HCT116 (cell line): ENCODE measurements around the gene VCPKMT. TPM values are rescaled to one million over a fixed set of nuclear protein-coding genes. Genes with fewer than 3 reads are reported as not detected.

Experiments
- ATAC-seq: fragments of 200-7000 bp; cut with Tn5 transposase; 2 replicates; pipeline ENCODE4 v1.9.1; 2020; ENCODE audit warnings: mild to moderate bottlenecking, moderate library complexity
- BruUV-seq: library from RNA; stranded (reverse); fragments of 400-500 nt; replicated peaks from 2 replicates; lab custom pipeline; 2021; lab: Mats Ljungman, UMichigan
- CTCF ChIA-PET: fragments of 300-600 bp; sonication (Branson Sonifier 250); formaldehyde crosslinking; loops from one replicate; lab custom pipeline; 2021; ENCODE audit warnings: antibody characterized with exemption; lab: Charles Lee
- POLR2A ChIA-PET: fragments of 300-600, 350-600 bp; sonication (Branson Sonifier 250); formaldehyde crosslinking; loops from one replicate; lab custom pipeline; 2021; ENCODE audit warnings: antibody characterized with exemption; lab: Charles Lee
- RAD21 ChIA-PET, 2 experiments: fragments of 300-600 bp; sonication (Branson Sonifier 250); formaldehyde crosslinking; loops; one replicate each; lab custom pipeline; 2023; ENCODE audit warnings: low total read pairs in 2 of 2; ENCODE audit not compliant: uncharacterized antibody in 2 of 2, unreplicated experiment in 2 of 2, low non-redundant PET in 1 of 2; lab: Charles Lee
- DNase-seq: peaks from one replicate; pipeline ENCODE4 v3.0.0-alpha.2; 2010; ENCODE audit warnings: low read depth, low spot score
- H2AFZ ChIP-seq: fragments of 200-600 bp; shearing (Covaris generic), sonication (generic); 2 replicates; pipeline ENCODE4 v1.6.1; 2017; ENCODE audit warnings: low read depth, mixed run types, mixed read lengths, antibody characterized with exemption, low read length; ENCODE audit not compliant: poor library complexity, severe bottlenecking
- H3K27ac ChIP-seq: 2 replicates; pipeline ENCODE4 v1.5.1; 2012; ENCODE audit warnings: low read depth, low read length
- H3K27me3 ChIP-seq: fragments of 200-600 bp; sonication (generic); 2 replicates; pipeline ENCODE4 v1.6.1; 2016; ENCODE audit warnings: mixed run types, low read length, mixed read lengths; ENCODE audit not compliant: insufficient read depth
- H3K36me3 ChIP-seq, 2 experiments: fragments of 200-500 bp in 1 of 2; fragments of 200-600 bp in 1 of 2; sonication (Bioruptor generic) in 1 of 2; sonication (generic) in 1 of 2; 2 replicates each; pipeline versions ENCODE4 v1.5.1 to v1.6.1; 2014 to 2016; ENCODE audit warnings: low read length in 2 of 2, inconsistent platforms in 1 of 2, mixed read lengths in 1 of 2, mixed run types in 1 of 2; ENCODE audit not compliant: insufficient read depth in 2 of 2, control insufficient read depth in 1 of 2
- H3K4me1 ChIP-seq, 2 experiments: fragments of 200-600 bp in 1 of 2; sonication (generic) in 1 of 2; 2 replicates each; pipeline versions ENCODE4 v1.5.1 to v1.6.1; 2012 to 2017; ENCODE audit warnings: low read length in 2 of 2, inconsistent platforms in 1 of 2, mild to moderate bottlenecking in 1 of 2, mixed read lengths in 1 of 2, mixed run types in 1 of 2, moderate library complexity in 1 of 2; ENCODE audit not compliant: insufficient read depth in 2 of 2, control insufficient read depth in 1 of 2
- H3K4me2 ChIP-seq: fragments of 200-600 bp; sonication (generic); 2 replicates; pipeline ENCODE4 v1.6.1; 2017; ENCODE audit warnings: mixed run types, low read length, mixed read lengths
- H3K4me3 ChIP-seq, 2 experiments: fragments of 200-600 bp in 1 of 2; sonication (generic) in 1 of 2; replicated peaks in 1 of 2; 2 replicates each; pipeline ENCODE4 v1.5.1; 2011 to 2016; ENCODE audit warnings: low read length in 2 of 2, control low read depth in 1 of 2, low read depth in 1 of 2, mild to moderate bottlenecking in 1 of 2, mixed read lengths in 1 of 2, mixed run types in 1 of 2
- H3K79me2 ChIP-seq: fragments of 200-600 bp; sonication (generic); 2 replicates; pipeline ENCODE4 v1.6.1; 2017; ENCODE audit warnings: mild to moderate bottlenecking, mixed run types, low read length, moderate library complexity, mixed read lengths; ENCODE audit not compliant: insufficient read depth
- H3K9ac ChIP-seq: fragments of 200-600 bp; sonication (generic); 2 replicates; pipeline ENCODE4 v1.6.1; 2016; ENCODE audit warnings: low read length, mixed read lengths
- H3K9me2 ChIP-seq: fragments of 200-600 bp; sonication (generic), shearing (Covaris generic); 2 replicates; pipeline ENCODE4 v1.6.1; 2017; ENCODE audit warnings: mixed run types, mild to moderate bottlenecking, moderate library complexity; ENCODE audit not compliant: insufficient read depth
- H3K9me3 ChIP-seq, 2 experiments: fragments of 200-500 bp in 1 of 2; fragments of 200-600 bp in 1 of 2; sonication (Bioruptor generic) in 1 of 2; sonication (generic) in 1 of 2; 2 replicates each; pipeline ENCODE4 v1.6.1; 2014 to 2017; ENCODE audit warnings: low read length in 2 of 2, mixed read lengths in 2 of 2, inconsistent platforms in 1 of 2, low read depth in 1 of 2, mild to moderate bottlenecking in 1 of 2, mixed run types in 1 of 2, moderate library complexity in 1 of 2; ENCODE audit not compliant: control insufficient read depth in 1 of 2, insufficient read depth in 1 of 2
- H4K20me1 ChIP-seq: fragments of 200-600 bp; sonication (generic), shearing (Covaris generic); 2 replicates; pipeline ENCODE4 v1.6.1; 2017; ENCODE audit warnings: mixed run types, mild to moderate bottlenecking, moderate library complexity; ENCODE audit not compliant: insufficient read depth
- CBX3 ChIP-seq: IDR thresholded peaks from 2 replicates; pipeline ENCODE4 v1.6.1; 2012; ENCODE audit warnings: low read depth
- CEBPB ChIP-seq: IDR thresholded peaks from 2 replicates; pipeline ENCODE4 v1.6.1; 2012; ENCODE audit warnings: low read depth
- CTCF ChIP-seq, 3 experiments: fragments of 200-600 bp in 1 of 3; sonication (generic) in 1 of 3; IDR thresholded peaks in 2 of 3; conservative IDR thresholded peaks in 1 of 3; 2 replicates each; pipeline ENCODE4 v1.5.1; 2012 to 2017; ENCODE audit warnings: low read depth in 2 of 3, low read length in 2 of 3, antibody characterized with exemption in 1 of 3, borderline replicate concordance in 1 of 3, control low read depth in 1 of 3, mild to moderate bottlenecking in 1 of 3, mixed read lengths in 1 of 3, mixed run types in 1 of 3, moderate library complexity in 1 of 3; ENCODE audit not compliant: insufficient read depth in 1 of 3
- EGR1 ChIP-seq: IDR thresholded peaks from 2 replicates; pipeline ENCODE4 v1.6.1; 2012; ENCODE audit warnings: low read depth
- EZH2 ChIP-seq: fragments of 200-600 bp; sonication (generic); IDR thresholded peaks from 2 replicates; pipeline ENCODE4 v1.6.1; 2017; ENCODE audit warnings: antibody characterized with exemption, mixed run types
- EZH2phosphoT487 ChIP-seq: fragments of 200-600 bp; IDR thresholded peaks from 2 replicates; pipeline ENCODE4 v1.6.1; 2018; ENCODE audit warnings: antibody characterized with exemption, borderline replicate concordance
- FOSL1 ChIP-seq: IDR thresholded peaks from 2 replicates; pipeline ENCODE4 v1.6.1; 2012; ENCODE audit warnings: low read depth
- JUND ChIP-seq: IDR thresholded peaks from 2 replicates; pipeline ENCODE4 v1.6.1; 2012
- POLR2AphosphoS5 ChIP-seq: IDR thresholded peaks from 2 replicates; pipeline ENCODE4 v1.6.1; 2011; ENCODE audit warnings: mild to moderate bottlenecking, low read depth, low read length, moderate library complexity
- RAD21 ChIP-seq: IDR thresholded peaks from 2 replicates; pipeline ENCODE4 v1.6.1; 2012; ENCODE audit warnings: low read depth, mild to moderate bottlenecking
- SIN3A ChIP-seq: IDR thresholded peaks from 2 replicates; pipeline ENCODE4 v1.6.1; 2012; ENCODE audit warnings: low read depth
- SRF ChIP-seq: IDR thresholded peaks from 2 replicates; pipeline ENCODE4 v1.6.1; 2012; ENCODE audit warnings: low read depth
- TCF7L2 ChIP-seq: IDR thresholded peaks from 2 replicates; pipeline ENCODE4 v1.7.0; 2011; ENCODE audit warnings: borderline replicate concordance, inconsistent platforms; ENCODE audit not compliant: insufficient read depth, insufficient read length; ENCODE audit errors: extremely low read depth
- YY1 ChIP-seq: IDR thresholded peaks from 2 replicates; pipeline ENCODE4 v1.6.1; 2011; ENCODE audit warnings: low read length, low read depth, moderate library complexity, mild to moderate bottlenecking; ENCODE audit not compliant: insufficient replicate concordance; ENCODE audit errors: extremely low read depth
- ZBTB33 ChIP-seq: IDR thresholded peaks from 2 replicates; pipeline ENCODE4 v1.6.1; 2011; ENCODE audit warnings: mild to moderate bottlenecking, low read length, moderate library complexity; ENCODE audit not compliant: insufficient replicate concordance; ENCODE audit errors: extremely low read depth
- ZFX ChIP-seq: fragments of 450-650 bp; IDR thresholded peaks from 2 replicates; pipeline ENCODE4 v1.6.1; 2017
- intact Hi-C: fragments of 100-400 bp; cut with micrococcal nuclease; formaldehyde crosslinking; loops from 2 replicates; pipeline ENCODE4 v1.10.0; 2022
- total RNA-seq: library from RNA; stranded (reverse); gene quantifications from one replicate; pipeline ENCODE4 v1.2.1, GENCODE V29; 2021; ENCODE audit not compliant: unreplicated experiment

Gene VCPKMT
- total RNA-seq, 1 experiment from 2014 or later = 9.7 TPM

DNA sequence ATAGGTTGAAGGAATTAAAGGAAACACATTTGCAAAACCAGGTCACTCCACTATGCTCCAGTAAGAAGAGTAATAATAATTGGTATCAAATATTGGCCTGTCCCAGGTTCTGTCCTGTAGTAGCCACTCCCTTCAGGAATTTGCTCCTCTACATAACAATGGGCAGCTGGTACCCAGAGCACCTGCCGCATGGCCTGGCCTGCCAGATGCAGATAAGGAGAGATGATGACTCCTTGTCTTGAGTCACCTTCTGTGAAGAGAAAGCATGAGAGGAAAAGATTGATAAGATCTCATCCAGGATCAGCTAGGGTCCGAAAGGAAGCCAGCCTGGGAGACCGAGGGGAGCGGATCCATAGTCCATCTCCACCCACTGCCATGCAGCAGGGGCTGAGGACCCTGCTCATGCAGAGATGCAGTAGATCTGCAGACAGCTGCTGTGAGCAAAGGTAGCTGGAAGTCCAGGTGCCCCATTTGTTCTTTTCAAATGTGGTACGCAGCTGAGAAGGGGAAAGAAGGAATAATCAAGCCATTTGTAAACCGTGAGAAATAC lies 24.3 kb downstream of the VCPKMT start:
- CTCF ChIA-PET = no interaction called here
- intact Hi-C loops = no loop called here
- H3K4me1 ChIP-seq = no peaks in the 10 kb centered on the region

More for the DNA sequence above, 24.3 kb downstream of the VCPKMT start:
- ChIA-PET RAD21 (no interaction called here), POLR2A (no interaction called here)
- Histone ChIP-seq H3K27me3 (no peaks in the 10 kb centered on the region), H3K79me2 (no peaks in the 10 kb centered on the region), H3K9me2 (no peaks in the 10 kb centered on the region), H3K4me3 (no peak overlapping the region), H3K4me2 (no peak overlapping the region), H3K9ac (no peak overlapping the region), H3K27ac (no peak overlapping the region), H2AFZ (no peak overlapping the region), H3K36me3 (no peaks in the 10 kb centered on the region), H3K9me3 (no peaks in the 10 kb centered on the region), H4K20me1 (no peaks in the 10 kb centered on the region)
- DNase-seq = no peak
- no peak for TF ChIP-seq EZH2phosphoT487
- TF ChIP-seq YY1 = no peak
- TF ChIP-seq JUND = no peak
- no peak for TF ChIP-seq SRF
- TF ChIP-seq CEBPB = no peak
- TF ChIP-seq EGR1 = no peak
- TF ChIP-seq SIN3A = no peak
- TF ChIP-seq FOSL1 = no peak
- TF ChIP-seq POLR2AphosphoS5 = no peak
- no peak for TF ChIP-seq RAD21
- TF ChIP-seq CTCF (IDR thresholded peaks at IDR 0.05 in 2 of 3, conservative IDR thresholded peaks at IDR 0.05 in 1 of 3; ENCODE audit: borderline replicate concordance in 1 of 3, insufficient read depth in 1 of 3, low read depth in 2 of 3, low read length in 2 of 3) = no peak
- no peak for TF ChIP-seq EZH2
- no peak for TF ChIP-seq ZFX
- no peak for TF ChIP-seq TCF7L2
- TF ChIP-seq CBX3 = no peak
- TF ChIP-seq ZBTB33 = no peak
- BruUV-seq = no TSS peak
- no peak for ATAC-seq
